SK-N-SH treated with all-trans-retinoic acid at 6 μM for 48 hours (cell line): Measurements from ENCODE around the gene POP4.

Source experiments
- ATAC-seq: fragments of 200-7000 bp; cut with Tn5 transposase; 3 replicates; pipeline ENCODE4 v1.9.1; 2020; ENCODE audit warnings: mild to moderate bottlenecking, moderate library complexity
- CSRNP3 ChIP-seq: fragments of 250-450 bp; sonication (Bioruptor Pico); IDR thresholded peaks from 2 replicates; pipeline ENCODE4 v1.5.1; 2021; ENCODE audit warnings: mild to moderate bottlenecking, moderate library complexity
- GLIS3 ChIP-seq: fragments of 250-450 bp; sonication (Bioruptor Pico); IDR thresholded peaks from 2 replicates; pipeline ENCODE4 v1.5.0; 2020; ENCODE audit warnings: mild to moderate bottlenecking, moderate library complexity
- ISL1 ChIP-seq: fragments of 250-450 bp; sonication (Bioruptor Pico); IDR thresholded peaks from 2 replicates; pipeline ENCODE4 v2.1.2; 2022; ENCODE audit warnings: mild to moderate bottlenecking, moderate library complexity
- OSR1 ChIP-seq: fragments of 250-450 bp; sonication (Bioruptor Pico); IDR thresholded peaks from 2 replicates; pipeline ENCODE4 v1.8.0; 2022; ENCODE audit warnings: moderate library complexity, mild to moderate bottlenecking, inconsistent platforms
- PATZ1 ChIP-seq: fragments of 250-450 bp; sonication (Bioruptor Pico); IDR thresholded peaks from 2 replicates; pipeline ENCODE4 v1.8.0; 2020; ENCODE audit warnings: mild to moderate bottlenecking, moderate library complexity, borderline replicate concordance
- RARB ChIP-seq: fragments of 250-450 bp; sonication (Bioruptor Pico); IDR thresholded peaks from 2 replicates; pipeline ENCODE4 v1.8.0; 2021; ENCODE audit warnings: mild to moderate bottlenecking, moderate library complexity
- SNAI2 ChIP-seq: fragments of 250-450 bp; sonication (Bioruptor Pico); IDR thresholded peaks from 2 replicates; pipeline ENCODE4 v1.5.0; 2020; ENCODE audit warnings: mild to moderate bottlenecking, moderate library complexity
- TCF4 ChIP-seq: fragments of 250-450 bp; sonication (Bioruptor Pico); IDR thresholded peaks from 2 replicates; pipeline ENCODE4 v1.8.0; 2021; ENCODE audit warnings: mild to moderate bottlenecking, moderate library complexity, borderline replicate concordance
- TSHZ2 ChIP-seq: fragments of 250-450 bp; sonication (Bioruptor Pico); IDR thresholded peaks from 2 replicates; pipeline ENCODE4 v1.5.0; 2020; ENCODE audit warnings: mild to moderate bottlenecking, moderate library complexity
- ZC3H10 ChIP-seq: fragments of 250-450 bp; sonication (Bioruptor Pico); IDR thresholded peaks from 2 replicates; pipeline ENCODE4 v1.5.1; 2021; ENCODE audit warnings: mild to moderate bottlenecking, moderate library complexity
- ZFP3 ChIP-seq: fragments of 250-450 bp; sonication (Bioruptor Pico); IDR thresholded peaks from 2 replicates; pipeline ENCODE4 v1.5.0; 2020; ENCODE audit warnings: mild to moderate bottlenecking, moderate library complexity
- ZNF565 ChIP-seq: fragments of 450-650 bp; formaldehyde crosslinking; conservative IDR thresholded peaks from 2 replicates; pipeline ENCODE4 v1.5.0; 2020; ENCODE audit warnings: low read depth, mild to moderate bottlenecking, moderate library complexity
- ZNF70 ChIP-seq: fragments of 450-650 bp; formaldehyde crosslinking; IDR thresholded peaks from 2 replicates; pipeline ENCODE4 v1.5.0; 2020; ENCODE audit warnings: mild to moderate bottlenecking, moderate library complexity
- ZNF8 ChIP-seq: fragments of 450-650 bp; formaldehyde crosslinking; IDR thresholded peaks from 2 replicates; pipeline ENCODE4 v1.5.0; 2020; ENCODE audit warnings: mild to moderate bottlenecking, moderate library complexity

Gene POP4

GRCh38 chr19:29665215-29665825 lies 59.2 kb downstream of the POP4 start, which contains the start of gene PLEKHF1:
PLEKHF1 (plus strand) TSS chr19:29665461; CDS start chr19:29673840, 8,379 bp downstream.
- TF ChIP-seq ZNF565 (CRISPR knock-in tag) (no peak), ZNF70 (no peak), GLIS3 (no peak), ZNF8 (CRISPR knock-in tag) (no peak), ZFP3 (no peak), OSR1 (CRISPR knock-in tag) (no peak), PATZ1 (CRISPR knock-in tag) (no peak), ISL1 (CRISPR knock-in tag) (no peak), RARB (CRISPR knock-in tag) (no peak), ZC3H10 (CRISPR knock-in tag) (no peak), TSHZ2 (CRISPR knock-in tag) (no peak), TCF4 (CRISPR knock-in tag) (no peak), SNAI2 (no peak)
- TF ChIP-seq, all 23 proteins: peak for 0

GRCh38 chr19:29665826-29666577 lies 59.9 kb downstream of the POP4 start:
- ATAC-seq, result peak; percentile 26
- TF ChIP-seq GLIS3, result no peak
- no peak for TF ChIP-seq CSRNP3
- TF ChIP-seq TCF4 (CRISPR knock-in tag), result no peak
- no peak for TF ChIP-seq SNAI2
- no peak for TF ChIP-seq ZC3H10 (CRISPR knock-in tag)
- no peak for TF ChIP-seq ZNF70
- TF ChIP-seq ISL1 (CRISPR knock-in tag), result no peak
- no peak for TF ChIP-seq RARB (CRISPR knock-in tag)
- no peak for TF ChIP-seq ZNF565 (CRISPR knock-in tag)

More at GRCh38 chr19:29665215-29665825, 59.2 kb downstream of the POP4 start, which contains the start of gene PLEKHF1:
- peak; percentile 92 for ATAC-seq
